ENCODE results near the gene RASGEF1C. TPM values are rescaled to one million over a fixed set of nuclear protein-coding genes. Genes with fewer than 3 reads are reported as not detected.

RASGEF1C gene
- total RNA-seq, 2 donors from 2014 or later, result not detected

DNA sequence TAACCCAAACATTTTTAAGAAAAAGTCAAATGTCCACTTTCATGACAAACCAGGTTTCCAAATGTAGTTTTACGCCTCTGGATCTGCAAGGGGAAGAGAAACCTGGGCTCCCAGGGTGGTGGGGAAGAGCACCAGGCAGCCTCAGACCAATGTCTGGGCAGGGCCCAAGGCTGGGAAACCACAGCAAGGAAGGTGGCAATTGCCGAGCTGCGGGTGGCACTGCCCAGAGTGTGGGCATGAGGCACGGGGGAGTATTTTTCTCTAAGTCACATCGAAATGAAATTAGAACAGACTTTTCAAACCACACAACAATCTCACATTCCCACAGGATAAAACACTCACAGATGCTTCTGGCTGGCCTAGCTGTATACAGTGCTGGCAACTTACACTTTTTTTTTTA lies 32.6 kb upstream of the RASGEF1C start:
- no peaks in the 10 kb centered on the region for H3K27me3 ChIP-seq (replicated peaks; ENCODE audit: insufficient read depth)
- ATAC-seq (ENCODE audit: insufficient number of reproducible peaks, low FRiP score, low read depth), result no peak
- peaks cover 80% of the 10 kb centered on the region for H3K36me3 ChIP-seq
- TF ChIP-seq, protein P1, sequence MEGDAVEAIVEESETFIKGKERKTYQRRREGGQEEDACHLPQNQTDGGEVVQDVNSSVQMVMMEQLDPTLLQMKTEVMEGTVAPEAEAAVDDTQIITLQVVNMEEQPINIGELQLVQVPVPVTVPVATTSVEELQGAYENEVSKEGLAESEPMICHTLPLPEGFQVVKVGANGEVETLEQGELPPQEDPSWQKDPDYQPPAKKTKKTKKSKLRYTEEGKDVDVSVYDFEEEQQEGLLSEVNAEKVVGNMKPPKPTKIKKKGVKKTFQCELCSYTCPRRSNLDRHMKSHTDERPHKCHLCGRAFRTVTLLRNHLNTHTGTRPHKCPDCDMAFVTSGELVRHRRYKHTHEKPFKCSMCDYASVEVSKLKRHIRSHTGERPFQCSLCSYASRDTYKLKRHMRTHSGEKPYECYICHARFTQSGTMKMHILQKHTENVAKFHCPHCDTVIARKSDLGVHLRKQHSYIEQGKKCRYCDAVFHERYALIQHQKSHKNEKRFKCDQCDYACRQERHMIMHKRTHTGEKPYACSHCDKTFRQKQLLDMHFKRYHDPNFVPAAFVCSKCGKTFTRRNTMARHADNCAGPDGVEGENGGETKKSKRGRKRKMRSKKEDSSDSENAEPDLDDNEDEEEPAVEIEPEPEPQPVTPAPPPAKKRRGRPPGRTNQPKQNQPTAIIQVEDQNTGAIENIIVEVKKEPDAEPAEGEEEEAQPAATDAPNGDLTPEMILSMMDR (IDR thresholded peaks at IDR 0.05), result no peak
- H3K27ac ChIP-seq, result no peak overlapping the region
- DNase-seq (ENCODE audit: low spot score), result no peak
- no peaks in the 10 kb centered on the region for H3K4me1 ChIP-seq (ENCODE audit: control insufficient read depth in 1 of 2, low read depth in 2 of 2)
- H3K9me3 ChIP-seq, result peaks cover 49% of the 10 kb centered on the region
- H3K4me3 ChIP-seq, result no peak overlapping the region

DNA sequence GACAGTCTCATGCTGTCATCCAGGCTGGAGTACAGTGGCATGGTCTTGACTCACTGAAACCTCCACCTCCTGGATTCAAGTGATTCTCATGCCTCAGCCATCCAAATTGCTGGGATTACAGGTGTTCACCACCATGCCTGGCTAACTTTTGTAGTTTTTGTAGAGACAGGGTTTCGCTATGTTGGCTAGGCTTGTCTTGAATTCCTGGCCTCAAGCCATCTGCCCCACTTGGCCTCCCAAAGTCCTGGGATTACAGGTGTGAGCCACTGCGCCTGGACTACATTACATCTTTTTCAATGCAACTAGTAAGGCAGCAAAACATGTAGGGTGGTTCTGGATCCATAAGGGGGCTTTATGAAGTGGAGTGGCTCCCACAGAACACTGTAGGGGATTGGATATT lies 29.6 kb upstream of the RASGEF1C start:
- ATAC-seq (ENCODE audit: insufficient number of reproducible peaks, low FRiP score, low read depth) (no peak), DNase-seq (ENCODE audit: low spot score) (no peak)
- no peak overlapping the region for H3K27ac ChIP-seq
- H3K4me3 ChIP-seq, result no peak overlapping the region
- H3K27me3 ChIP-seq (replicated peaks; ENCODE audit: insufficient read depth), result no peaks in the 10 kb centered on the region
- peaks cover 40% of the 10 kb centered on the region for H3K9me3 ChIP-seq
- no peaks in the 10 kb centered on the region for H3K4me1 ChIP-seq (ENCODE audit: control insufficient read depth in 1 of 2, low read depth in 2 of 2)
- peaks cover 87% of the 10 kb centered on the region for H3K36me3 ChIP-seq
- TF ChIP-seq, protein P1 (IDR thresholded peaks at IDR 0.05), result no peak

DNA sequence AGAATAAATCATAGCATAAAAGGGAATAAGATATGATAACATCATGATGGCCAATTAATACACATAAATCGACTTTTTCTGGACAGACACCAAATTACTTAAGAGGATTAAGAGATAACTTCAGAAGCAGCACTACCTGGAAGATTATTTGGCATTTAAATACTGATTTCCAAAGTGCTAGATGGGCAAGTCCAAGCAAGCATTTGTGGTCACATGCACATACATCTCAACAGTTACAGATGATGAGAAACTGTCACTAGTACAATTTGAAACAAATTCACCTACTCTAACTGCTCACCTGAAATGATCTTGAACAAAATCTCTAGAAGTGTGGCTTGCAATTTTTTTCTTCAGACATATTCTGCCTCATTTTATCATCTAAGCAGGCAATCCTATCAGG lies 26.8 kb upstream of the RASGEF1C start:
- H3K36me3 ChIP-seq, result peaks cover 73% of the 10 kb centered on the region
- DNase-seq (ENCODE audit: low spot score), result no peak
- no peaks in the 10 kb centered on the region for H3K4me1 ChIP-seq (ENCODE audit: control insufficient read depth in 1 of 2, low read depth in 2 of 2)
- H3K9me3 ChIP-seq, result peaks cover 28% of the 10 kb centered on the region
- H3K27me3 ChIP-seq (replicated peaks; ENCODE audit: insufficient read depth), result no peaks in the 10 kb centered on the region
- ATAC-seq (ENCODE audit: insufficient number of reproducible peaks, low FRiP score, low read depth), result no peak
- TF ChIP-seq, protein P1 (IDR thresholded peaks at IDR 0.05), result no peak
- no peak overlapping the region for H3K27ac ChIP-seq
- no peak overlapping the region for H3K4me3 ChIP-seq

GRCh38 chr5:180235077-180235476 lies 26.1 kb upstream of the RASGEF1C start:
- H3K4me3 ChIP-seq, result no peak overlapping the region
- TF ChIP-seq, protein P1 (IDR thresholded peaks at IDR 0.05), result no peak
- no peaks in the 10 kb centered on the region for H3K4me1 ChIP-seq (ENCODE audit: control insufficient read depth in 1 of 2, low read depth in 2 of 2)
- H3K9me3 ChIP-seq, result peaks cover 27% of the 10 kb centered on the region
- H3K36me3 ChIP-seq, result peaks cover 66% of the 10 kb centered on the region
- H3K27ac ChIP-seq, result no peak overlapping the region
- no peaks in the 10 kb centered on the region for H3K27me3 ChIP-seq (replicated peaks; ENCODE audit: insufficient read depth)
- DNase-seq (ENCODE audit: low spot score), result no peak
- no peak for ATAC-seq (ENCODE audit: insufficient number of reproducible peaks, low FRiP score, low read depth)

GRCh38 chr5:180234271-180234670 lies 25.3 kb upstream of the RASGEF1C start:
- Histone ChIP-seq H3K4me1 (ENCODE audit: control insufficient read depth in 1 of 2, low read depth in 2 of 2) (no peaks in the 10 kb centered on the region), H3K9me3 (peaks cover 34% of the 10 kb centered on the region), H3K27me3 (replicated peaks; ENCODE audit: insufficient read depth) (no peaks in the 10 kb centered on the region), H3K27ac (no peak overlapping the region), H3K4me3 (no peak overlapping the region), H3K36me3 (peaks cover 64% of the 10 kb centered on the region)
- no peak for ATAC-seq (ENCODE audit: insufficient number of reproducible peaks, low FRiP score, low read depth)
- no peak for DNase-seq (ENCODE audit: low spot score)
- TF ChIP-seq, protein P1 (IDR thresholded peaks at IDR 0.05), result no peak
